GM12878 (cell line): ENCODE data around the gene FPGS. TPM values are rescaled to one million over a fixed set of nuclear protein-coding genes. Genes with fewer than 3 reads are reported as not detected.
"Not testable (repeated sequence)": the region's sequence is repeated elsewhere in the genome, so short reads cannot be mapped to it uniquely, and the experiment has no call there.

Source experiments
- ATAC-seq: fragments of 200-7000 bp; cut with Tn5 transposase; 3 replicates; pipeline ENCODE4 v1.9.1; 2020; ENCODE audit warnings: mild to moderate bottlenecking, moderate library complexity
- BruUV-seq: library from RNA; stranded (reverse); fragments of 400-500 nt; replicated peaks from 2 replicates; lab custom pipeline; 2021; lab: Mats Ljungman, UMichigan
- CTCF ChIA-PET: fragments of 300-600 bp; sonication (Branson Sonifier 250); formaldehyde crosslinking; extraction: SDS; loops from one replicate; lab custom pipeline; 2021; ENCODE audit warnings: inconsistent platforms; lab: Yijun Ruan, JAX
- POLR2A ChIA-PET: fragments of 350-600 bp; formaldehyde crosslinking; extraction: SDS; loops from one replicate; lab custom pipeline; 2021; ENCODE audit warnings: inconsistent platforms; lab: Charles Lee
- RAD21 ChIA-PET: fragments of 300-600 bp; sonication (Branson Sonifier 250); formaldehyde crosslinking; loops from one replicate; lab custom pipeline; 2023; ENCODE audit warnings: antibody characterized with exemption; ENCODE audit not compliant: unreplicated experiment; lab: Charles Lee
- SMC1A ChIA-PET: fragments of 300-600 bp; sonication (Branson Sonifier 250); formaldehyde crosslinking; loops from one replicate; lab custom pipeline; 2023; ENCODE audit not compliant: unreplicated experiment, uncharacterized antibody; lab: Charles Lee
- DNase-seq: peaks from one replicate; pipeline ENCODE4 v3.0.0-alpha.2; 2011; ENCODE audit warnings: low read depth, low spot score
- FAIRE-seq: peaks from 3 replicates; lab custom pipeline; 2011; peaks lifted over from hg19 to GRCh38; lab: Jason Lieb, UNC
- H2AFZ ChIP-seq: 2 replicates; pipeline ENCODE4 v1.6.0; 2011; ENCODE audit warnings: low read depth, low read length, control low read depth; ENCODE audit not compliant: control insufficient read depth
- H3K27ac ChIP-seq: 2 replicates; pipeline ENCODE4 v1.5.1; 2011; ENCODE audit warnings: control low read depth; ENCODE audit not compliant: control insufficient read depth, insufficient read depth
- H3K27me3 ChIP-seq, 2 experiments: replicated peaks in 1 of 2; 2 replicates each; pipeline versions ENCODE4 v1.6.0 to v1.6.1; 2011; ENCODE audit warnings: low read length in 1 of 2; ENCODE audit not compliant: control insufficient read depth in 2 of 2, insufficient read depth in 2 of 2
- H3K36me3 ChIP-seq, 2 experiments: 2 replicates each; pipeline ENCODE4 v1.5.1; 2011; ENCODE audit warnings: low read length in 1 of 2; ENCODE audit not compliant: control insufficient read depth in 2 of 2, insufficient read depth in 2 of 2
- H3K4me1 ChIP-seq: 2 replicates; pipeline ENCODE4 v1.6.1; 2011; ENCODE audit warnings: mild to moderate bottlenecking, low read length, moderate library complexity, mixed read lengths; ENCODE audit not compliant: control insufficient read depth, insufficient read depth
- H3K4me2 ChIP-seq: 2 replicates; pipeline ENCODE4 v1.6.0; 2011; ENCODE audit warnings: control low read depth; ENCODE audit not compliant: control insufficient read depth, insufficient read depth
- H3K4me3 ChIP-seq: fragments of 200-600 bp; sonication (generic); 2 replicates; pipeline ENCODE4 v1.5.1; 2016
- H3K79me2 ChIP-seq: 2 replicates; pipeline ENCODE4 v1.6.0; 2011; ENCODE audit warnings: low read length; ENCODE audit not compliant: control insufficient read depth, insufficient read depth
- H3K9ac ChIP-seq: 2 replicates; pipeline ENCODE4 v1.8.0; 2011; ENCODE audit warnings: low read length, control low read depth, mixed read lengths; ENCODE audit not compliant: control insufficient read depth, insufficient read depth
- H3K9me3 ChIP-seq: replicated peaks from 3 replicates; pipeline ENCODE4 v1.5.1; 2011; ENCODE audit warnings: mild to moderate bottlenecking, low read length; ENCODE audit not compliant: control insufficient read depth, insufficient read depth
- H4K20me1 ChIP-seq: 2 replicates; pipeline ENCODE4 v1.6.0; 2011; ENCODE audit not compliant: control insufficient read depth, insufficient read depth
- CBX5 ChIP-seq: sonication (generic); IDR thresholded peaks from 2 replicates; pipeline ENCODE4 v1.6.1; 2016; ENCODE audit warnings: low read depth, moderate library complexity, mild to moderate bottlenecking, inconsistent platforms
- ZNF622 ChIP-seq: fragments of 450-650 bp; IDR thresholded peaks from 2 replicates; pipeline ENCODE4 v1.6.1; 2017; ENCODE audit warnings: mild to moderate bottlenecking, inconsistent platforms
- WGBS: methylation state at CpG from one replicate; pipeline ENCODE4 v1.1.6; 2016; ENCODE audit warnings: low lambda C conversion rate; ENCODE audit not compliant: insufficient replicate concordance, insufficient coverage; ENCODE audit errors: missing lambda C conversion rate; 5-methylcytosine and 5-hydroxymethylcytosine counted together
- in situ Hi-C: fragments of 300-500 bp; cut with MboI; formaldehyde crosslinking; loops from 9 replicates; pipeline ENCODE4 v1.14.3; 2018; ENCODE audit warnings: mixed read lengths
- intact Hi-C: fragments of 100-400 bp; cut with micrococcal nuclease; formaldehyde crosslinking; loops from one replicate; pipeline ENCODE4 v1.14.2; 2022; ENCODE audit not compliant: unreplicated experiment
- polyA plus RNA-seq, 11 experiments: library from polyadenylated mRNA; depleted of rRNA in 4 of 11; unstranded in 6 of 11; stranded (reverse) in 5 of 11; fragments of >200 nt; fragmentation: Nextera tagmentation in 4 of 11; fragmentation: Illumina TruSeq in 1 of 11; extraction: Ambion mirVana in 4 of 11; extraction: Trizol in 1 of 11; gene quantifications; 1 replicate in 1 of 11; 2 replicates in 10 of 11; pipeline versions ENCODE4 v1.2.1 to v1.2.3, GENCODE V29; 2011 to 2016; ENCODE audit warnings: inconsistent platforms in 2 of 11, missing spikeins in 2 of 11, low read depth in 1 of 11
- total RNA-seq, 4 experiments: library from RNA; depleted of rRNA in 3 of 4; stranded (reverse); fragments of >200 nt in 3 of 4; fragmentation: Illumina TruSeq in 1 of 4; extraction: Trizol in 1 of 4; gene quantifications; 2 replicates each; pipeline versions ENCODE4 v1.2.1 to v1.2.3, GENCODE V29; 2013 to 2021

The FPGS gene
- total and polyA plus RNA-seq, 10 of the 15 experiments (the other 5 are each of a cell fraction or from before 2014, with no cell fraction given), result 1.2 to 127 (median 80.4) TPM

DNA sequence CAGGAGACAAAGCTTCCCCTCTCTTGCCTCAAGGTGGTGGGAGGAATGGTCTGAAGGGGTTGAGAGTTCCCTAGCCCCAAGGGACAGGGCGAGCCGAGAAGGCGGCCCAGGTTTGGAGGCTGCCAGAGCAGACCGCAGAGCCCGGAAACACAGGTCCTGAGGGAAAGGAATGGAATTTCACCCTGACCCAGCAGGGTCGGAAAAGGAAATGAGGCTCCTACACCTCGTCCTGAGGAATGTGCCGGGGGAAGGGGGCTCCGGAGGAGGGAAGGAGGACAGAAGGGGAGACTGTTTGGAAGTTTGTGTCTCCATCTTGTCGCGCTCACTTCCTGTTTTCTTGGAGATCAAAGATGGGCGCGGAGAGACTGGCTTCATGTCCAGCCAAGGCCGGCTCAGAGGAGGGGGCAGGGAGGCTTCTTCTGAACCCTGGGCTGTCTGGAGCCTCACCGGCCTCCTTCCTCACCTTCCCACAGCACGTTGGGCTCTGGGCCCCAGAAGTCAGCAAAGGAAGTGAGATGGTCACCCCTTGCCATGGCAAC, 42.2 kb downstream of the FPGS start (continued):
- TF ChIP-seq ZNF622, result no peak

GRCh38 chr9:127845619-127846018, 42.9 kb downstream of the FPGS start:
- BruUV-seq, H3K4me1 ChIP-seq, H4K20me1 ChIP-seq, intact Hi-C loops, DNase-seq, H3K9ac ChIP-seq, in situ Hi-C loops, H3K4me3 ChIP-seq, H3K36me3 ChIP-seq, H3K27me3 ChIP-seq, H3K79me2 ChIP-seq, H2AFZ ChIP-seq, H3K9me3 ChIP-seq, ATAC-seq, H3K4me2 ChIP-seq, FAIRE-seq, H3K27ac ChIP-seq, SMC1A ChIA-PET: not testable (repeated sequence)
- RAD21 ChIA-PET, result interaction anchor here (0.6 to 1.2 kb wide), 2 partner anchors 110 to 886 kb away, joined by 3 to 5 read pairs; partner anchors contain the start of gene TOR2A
- CTCF ChIA-PET, result interaction anchor here (0.7 to 1.1 kb wide), 2 partner anchors 15 to 24 kb away, joined by 3 to 4 read pairs; no protein-coding TSS in a partner anchor
- WGBS, result 68% methylated on average over 4 of the region's 4 CpGs
- POLR2A ChIA-PET, result interaction anchor here (0.5 to 0.6 kb wide), 2 partner anchors 101 to 697 kb away, joined by 3 read pairs; no protein-coding TSS in a partner anchor

DNA sequence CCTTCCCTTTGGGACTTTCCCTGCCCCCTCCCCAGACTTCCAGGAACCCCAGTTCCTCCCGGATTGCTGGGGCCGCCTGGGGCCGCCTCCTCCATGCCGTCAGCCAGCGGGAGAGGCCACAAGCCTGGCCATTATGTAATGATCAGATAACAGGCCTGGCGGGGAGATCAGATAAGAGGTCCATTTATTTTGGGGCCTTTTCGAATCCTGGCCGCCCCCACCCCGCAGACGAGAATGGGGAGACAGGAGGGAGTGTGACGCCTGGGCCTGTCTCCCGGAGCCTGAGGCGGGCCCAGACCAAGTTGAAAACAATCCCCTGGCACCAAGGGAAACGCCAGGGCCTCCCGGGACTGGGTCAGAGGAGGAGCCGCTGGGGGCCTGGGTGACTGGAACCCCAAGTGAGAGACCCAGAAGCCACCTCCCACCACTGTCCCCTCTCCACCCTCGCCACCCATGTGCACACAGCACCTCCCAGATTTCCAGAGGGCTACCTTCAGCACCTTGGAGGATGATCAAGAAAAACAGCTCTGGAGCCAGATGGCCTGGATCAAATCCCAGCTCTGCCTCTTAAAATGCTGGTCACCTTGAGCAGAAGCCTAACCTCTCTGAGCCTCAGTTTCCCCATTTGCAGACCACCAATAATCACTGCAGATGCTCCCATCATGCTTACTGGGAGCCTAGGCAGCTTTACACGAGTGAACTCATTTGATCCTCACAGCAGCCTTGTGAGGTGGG, 43.9 kb downstream of the FPGS start:
- H3K9ac ChIP-seq, result no peak overlapping the region
- H3K27me3 ChIP-seq, result no peaks in the 10 kb centered on the region
- ChIA-PET RAD21 (no interaction called here), CTCF (no interaction called here), SMC1A (no interaction called here), POLR2A (no interaction called here)
- no peaks in the 10 kb centered on the region for H3K4me1 ChIP-seq
- 48% methylated on average over 18 of the region's 18 CpGs for WGBS
- H3K27ac ChIP-seq, result no peak overlapping the region
- no peaks in the 10 kb centered on the region for H3K79me2 ChIP-seq
- H3K9me3 ChIP-seq, result peaks cover 3% of the 10 kb centered on the region; the same call in 2 of the 3 replicates
- TF ChIP-seq CBX5, result no peak
- FAIRE-seq, result no peak
- DNase-seq, result no peak
- no peak overlapping the region for H3K4me2 ChIP-seq
- BruUV-seq, result no TSS peak
- no peaks in the 10 kb centered on the region for H4K20me1 ChIP-seq
- intact Hi-C loops, result no loop called here
- no peaks in the 10 kb centered on the region for H3K36me3 ChIP-seq
- in situ Hi-C loops, result no loop called here
- H2AFZ ChIP-seq, result no peak overlapping the region
- no peak for ATAC-seq
- no peak overlapping the region for H3K4me3 ChIP-seq
